ENCODE results near the gene USP11.

DNA sequence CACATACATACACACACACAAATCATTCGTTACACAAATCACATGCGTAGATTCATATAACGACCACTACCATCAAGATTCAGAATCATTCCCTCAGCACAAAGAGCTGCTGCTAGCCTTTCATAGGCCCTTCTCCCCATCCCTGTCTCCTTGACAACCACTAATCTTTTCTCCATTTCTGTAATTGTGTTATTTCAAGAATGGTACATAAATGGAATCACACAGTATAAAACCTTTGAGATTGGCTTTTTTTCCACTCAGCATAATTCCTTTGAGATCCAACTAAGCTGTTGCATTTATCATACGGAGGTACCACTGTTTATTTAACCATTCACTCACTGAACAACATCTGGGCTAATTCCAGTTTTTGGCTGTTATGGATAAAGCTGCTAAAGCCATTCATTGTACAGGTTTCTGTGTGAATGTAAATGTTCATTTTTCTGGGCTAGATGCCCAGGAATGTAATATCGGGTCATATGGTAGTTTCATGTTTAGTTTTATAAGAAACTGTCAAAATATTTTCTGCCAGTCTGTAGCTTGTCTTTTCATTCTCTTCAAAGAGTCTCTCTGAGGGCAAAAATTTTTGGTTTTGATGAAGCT lies 64.1 kb downstream of the USP11 start:
- TF ChIP-seq SUZ12 (IDR thresholded peaks at IDR 0.05) (no peak), TARDBP (IDR thresholded peaks at IDR 0.05) (no peak), ARNT (IDR thresholded peaks at IDR 0.05) (no peak), BHLHE40 (IDR thresholded peaks at IDR 0.05; ENCODE audit: borderline replicate concordance) (no peak), FOXA1 (IDR thresholded peaks at IDR 0.05) (no peak), FOXK2 (IDR thresholded peaks at IDR 0.05) (no peak), SP1 (IDR thresholded peaks at IDR 0.05) (no peak), ELF4 (IDR thresholded peaks at IDR 0.05) (no peak)
